Measurements from ENCODE around the gene HCRTR1.

Gene HCRTR1

GRCh38 chr1:31669786-31670592, 52.5 kb downstream of the HCRTR1 start:
- peak; percentile 28 for DNase-seq

- DNase-seq = no peak
These were observed 53.1 kb downstream of the HCRTR1 start for GRCh38 chr1:31670593-31670964.

- no peak for DNase-seq
These were observed 53.7 kb downstream of the HCRTR1 start for GRCh38 chr1:31671147-31671546.

GRCh38 chr1:31671561-31672201, 54.2 kb downstream of the HCRTR1 start:
- no peak for DNase-seq

- no peak for DNase-seq
These were observed 55.5 kb downstream of the HCRTR1 start for GRCh38 chr1:31672986-31673385.

- DNase-seq = no peak
These were observed 55.9 kb downstream of the HCRTR1 start for GRCh38 chr1:31673433-31673832.

- DNase-seq = no peak
These were observed 57.1 kb downstream of the HCRTR1 start for GRCh38 chr1:31674626-31675025.

GRCh38 chr1:31675161-31675560, 57.7 kb downstream of the HCRTR1 start:
- DNase-seq = no peak

- DNase-seq = no peak
These were observed 58.3 kb downstream of the HCRTR1 start for GRCh38 chr1:31675756-31676155.
